ENCODE results near the gene SFTPB.
"Not testable (repeated sequence)": the region's sequence is repeated elsewhere in the genome, so short reads cannot be mapped to it uniquely, and the experiment has no call there.

Gene SFTPB

GRCh38 chr2:85652056-85652455, 15.9 kb downstream of the SFTPB start:
- DNase-seq, result no peak

- no peak for DNase-seq
Observed at GRCh38 chr2:85651097-85651496, 16.9 kb downstream of the SFTPB start.

- no peak for DNase-seq
Observed at GRCh38 chr2:85650456-85650855, 17.5 kb downstream of the SFTPB start.

GRCh38 chr2:85649201-85650190, 18.5 kb downstream of the SFTPB start:
- DNase-seq, result no peak

- peak; percentile 19 for DNase-seq
Observed at GRCh38 chr2:85648619-85649018, 19.4 kb downstream of the SFTPB start.

- no peak for DNase-seq
Observed at GRCh38 chr2:85647823-85648526, 20.0 kb downstream of the SFTPB start.

- DNase-seq, result no peak
Observed at GRCh38 chr2:85646166-85646565, 21.8 kb downstream of the SFTPB start.

GRCh38 chr2:85644909-85645308, 23.1 kb downstream of the SFTPB start:
- no peak for DNase-seq

GRCh38 chr2:85642725-85643124, 25.3 kb downstream of the SFTPB start:
- peak; percentile 16 for DNase-seq

- DNase-seq, result no peak
Observed at GRCh38 chr2:85635636-85636035, 32.4 kb downstream of the SFTPB start.

GRCh38 chr2:85635011-85635410, 33.0 kb downstream of the SFTPB start:
- DNase-seq, result no peak

GRCh38 chr2:85631316-85631715, 36.7 kb downstream of the SFTPB start:
- no peak for DNase-seq

- DNase-seq, result no peak
Observed at GRCh38 chr2:85628658-85629057, 39.3 kb downstream of the SFTPB start.

- DNase-seq, result no peak
Observed at GRCh38 chr2:85623991-85624390, 44.0 kb downstream of the SFTPB start.

- no peak for DNase-seq
Observed at GRCh38 chr2:85621338-85621737, 46.7 kb downstream of the SFTPB start.

GRCh38 chr2:85619617-85620016, 48.4 kb downstream of the SFTPB start:
- DNase-seq, result no peak

- DNase-seq, result not testable (repeated sequence)
Observed at GRCh38 chr2:85617723-85618122, 50.3 kb downstream of the SFTPB start.

GRCh38 chr2:85615413-85615728, 52.6 kb downstream of the SFTPB start:
- no peak for DNase-seq

- not testable (repeated sequence) for DNase-seq
Observed at GRCh38 chr2:85614757-85615156, 53.2 kb downstream of the SFTPB start.

- DNase-seq, result no peak
Observed at GRCh38 chr2:85613717-85614515, 54.1 kb downstream of the SFTPB start.

- DNase-seq, result peak; percentile 85
Observed at GRCh38 chr2:85611705-85612587, 56.1 kb downstream of the SFTPB start, which contains the start of gene C2orf68. C2orf68 (minus strand) TSS chr2:85612066; CDS start chr2:85611984, 82 bp downstream.

GRCh38 chr2:85611217-85611704, 56.7 kb downstream of the SFTPB start:
- no peak for DNase-seq

Measured in CD4-positive, alpha-beta T cell treated with Interleukin-10 for 1 hour (primary cell).